Astrocyte of the cerebellum (primary cell): ENCODE results near the gene UXS1.
A peak's percentile ranks its signal among the peaks of the same experiment; 100 is the strongest.

Experiments
- DNase-seq: peaks from one replicate; pipeline ENCODE4 v3.0.0-alpha.2; 2011; ENCODE audit warnings: low read depth
- H3K4me3 ChIP-seq: 2 replicates; pipeline ENCODE4 v1.5.1; 2011; ENCODE audit warnings: mild to moderate bottlenecking, low read depth, low read length, moderate library complexity
- CTCF ChIP-seq: IDR thresholded peaks from 2 replicates; pipeline ENCODE4 v1.5.1; 2012; ENCODE audit warnings: low read length, low read depth, moderate library complexity, mild to moderate bottlenecking; ENCODE audit errors: missing control alignments
- in situ Hi-C: cut with HindIII; loops from 2 replicates; pipeline ENCODE4 v1.10.0; 2017; ENCODE audit warnings: low sequenced_read_pairs

Gene UXS1

GRCh38 chr2:106195981-106196380 lies 1.9 kb upstream of the UXS1 start:
- H3K4me3 ChIP-seq = no peak overlapping the region
- DNase-seq = no peak
- no peak for TF ChIP-seq CTCF
- in situ Hi-C loops = no loop called here

- TF ChIP-seq CTCF = no peak
- H3K4me3 ChIP-seq = no peak overlapping the region
- in situ Hi-C loops = no loop called here
- DNase-seq = no peak
Observed at GRCh38 chr2:106195456-106195855, 1.4 kb upstream of the UXS1 start.

GRCh38 chr2:106193690-106193976 lies 468 bp downstream of the UXS1 start:
- in situ Hi-C loops = no loop called here
- H3K4me3 ChIP-seq = peak overlapping the region; percentile 57
- DNase-seq = no peak
- TF ChIP-seq CTCF = no peak

- peak overlapping the region; percentile 57 for H3K4me3 ChIP-seq
- peak; percentile 19 for DNase-seq
- no peak for TF ChIP-seq CTCF
- in situ Hi-C loops = no loop called here
Observed at GRCh38 chr2:106192752-106193689, 1.1 kb downstream of the UXS1 start.

- no peak for TF ChIP-seq CTCF
- H3K4me3 ChIP-seq = no peak overlapping the region
- DNase-seq = no peak
- in situ Hi-C loops = no loop called here
Observed at GRCh38 chr2:106191511-106192016, 2.5 kb downstream of the UXS1 start.

GRCh38 chr2:106189764-106190468 lies 4.2 kb downstream of the UXS1 start:
- no peak overlapping the region for H3K4me3 ChIP-seq
- peak; percentile 29 for DNase-seq
- in situ Hi-C loops = no loop called here
- no peak for TF ChIP-seq CTCF
